Kidney (tissue), 22 donors: ENCODE measurements around the gene B4GALT7. TPM values are rescaled to one million over a fixed set of nuclear protein-coding genes. Genes with fewer than 3 reads are reported as not detected.

Source experiments
- DNase-seq, 5 donors: peaks; one replicate each; pipeline ENCODE4 v3.0.0-alpha.2; 2013 to 2020
- FAIRE-seq: peaks from 2 replicates; lab custom pipeline; 2012; peaks lifted over from hg19 to GRCh38; lab: Jason Lieb, UNC
- H3K27ac ChIP-seq, 2 donors: one replicate each; pipeline ENCODE4 v1.7.0; 2013; ENCODE audit warnings: low read depth in 2 of 2, low read length in 2 of 2, inconsistent platforms in 1 of 2
- H3K27me3 ChIP-seq: one replicate; pipeline ENCODE4 v1.7.1; 2013; ENCODE audit warnings: low read length, inconsistent platforms; ENCODE audit not compliant: control insufficient read depth, insufficient read depth
- H3K36me3 ChIP-seq, 3 donors: one replicate each; pipeline versions ENCODE4 v1.7.0 to v1.7.1; 2013; ENCODE audit warnings: low read length in 3 of 3, control low read depth in 1 of 3, inconsistent platforms in 1 of 3; ENCODE audit not compliant: insufficient read depth in 3 of 3, control insufficient read depth in 2 of 3
- H3K4me1 ChIP-seq, 3 donors: one replicate each; pipeline versions ENCODE4 v1.7.0 to v1.7.1; 2013; ENCODE audit warnings: low read length in 3 of 3, inconsistent platforms in 1 of 3, low read depth in 1 of 3; ENCODE audit not compliant: control insufficient read depth in 2 of 3, insufficient read depth in 2 of 3
- H3K4me3 ChIP-seq, 3 donors: one replicate each; pipeline versions ENCODE4 v1.7.0 to v1.8.1; 2013; ENCODE audit warnings: low read length in 3 of 3, control low read depth in 1 of 3, inconsistent platforms in 1 of 3
- H3K9ac ChIP-seq, 3 donors: one replicate each; pipeline versions ENCODE4 v1.7.0 to v1.7.1; 2013; ENCODE audit warnings: low read length in 3 of 3, control low read depth in 1 of 3, inconsistent platforms in 1 of 3
- H3K9me3 ChIP-seq, 3 donors: one replicate each; pipeline versions ENCODE4 v1.7.0 to v1.7.1; 2013; ENCODE audit warnings: low read length in 3 of 3, control low read depth in 1 of 3, inconsistent platforms in 1 of 3; ENCODE audit not compliant: control insufficient read depth in 2 of 3, insufficient read depth in 1 of 3
- CTCF ChIP-seq: IDR thresholded peaks from 3 replicates; pipeline ENCODE4 v1.5.1; 2012; ENCODE audit warnings: mild to moderate bottlenecking, moderate library complexity, borderline replicate concordance; ENCODE audit not compliant: insufficient read depth; ENCODE audit errors: extremely low read depth
- intact Hi-C: fragments of 100-400 bp; cut with DNase I; formaldehyde crosslinking; loops from one replicate; pipeline ENCODE4 v1.11.1; 2022
- long read RNA-seq, 10 donors: library from polyadenylated mRNA in 1 of 10; unstranded in 1 of 10; transcript quantifications; one replicate each; pipeline ENCODE4 v2.0.0 and lab custom pipeline, GENCODE V29; 2021 to 2026
- polyA plus RNA-seq: library from polyadenylated mRNA; stranded (reverse); fragments of 350-450 nt; fragmentation: Illumina TruSeq; extraction: RNeasy Lipid Tissue Mini Kit (QIAGEN cat#74804); gene quantifications from one replicate; pipeline ENCODE4 v1.2.3, GENCODE V29; 2014; ENCODE audit warnings: low read depth, low replicate concordance; ENCODE audit not compliant: insufficient read depth
- total RNA-seq: library from RNA; stranded (reverse); fragmentation: NEBNext Ultra II Directional; extraction: Animal tissue kit (Norgen Biotek cat#: 25700); gene quantifications from one replicate; pipeline ENCODE4 v1.2.1, GENCODE V29; 2021
- donor health status: control.
- donor health status: control.
- donor health status: control.
- donor health status: control.
- donor health status: control.
- donor health status: DM: yes; HTN: yes; CAD: no.
- donor health status: Normal renal cell carcinoma (clear cell type).

The B4GALT7 gene
- 30.7 TPM for total RNA-seq
- 42.6 TPM for polyA plus RNA-seq
- long read RNA-seq, donor 1, transcript B4GALT7-201 (6 exons, 1,747 nt), result major isoform, 12 of 23 reads
- long read RNA-seq, donor 1, partial matches to known transcripts, result 9 of 23 reads
- long read RNA-seq, donor 1, other reads (novel, unspliced or antisense), result 0 of 23 reads
- long read RNA-seq, donor 2, transcript B4GALT7-201 (6 exons, 1,747 nt), result major isoform, 16 of 16 reads
- long read RNA-seq, donor 2, partial matches to known transcripts, result 0 of 16 reads
- long read RNA-seq, donor 2, other reads (novel, unspliced or antisense), result 0 of 16 reads
- long read RNA-seq, donor 3, transcript B4GALT7-201 (6 exons, 1,747 nt), result major isoform, 10 of 14 reads
- long read RNA-seq, donor 3, partial matches to known transcripts, result 0 of 14 reads
- long read RNA-seq, donor 3, other reads (novel, unspliced or antisense), result 0 of 14 reads
- long read RNA-seq, donor 4, transcript B4GALT7-201 (6 exons, 1,747 nt), result major isoform, 9 of 9 reads
- long read RNA-seq, donor 4, partial matches to known transcripts, result 0 of 9 reads
- long read RNA-seq, donor 4, other reads (novel, unspliced or antisense), result 0 of 9 reads
- long read RNA-seq, donor 5, result 0 reads
- long read RNA-seq, donor 6, transcript B4GALT7-201 (6 exons, 1,747 nt), result major isoform, 5 of 6 reads
- long read RNA-seq, donor 6, partial matches to known transcripts, result 0 of 6 reads
- long read RNA-seq, donor 6, other reads (novel, unspliced or antisense), result 0 of 6 reads
- long read RNA-seq, donor 7, transcript B4GALT7-201 (6 exons, 1,747 nt), result major isoform, 31 of 44 reads
- long read RNA-seq, donor 7, partial matches to known transcripts, result 2 of 44 reads
- long read RNA-seq, donor 7, other reads (novel, unspliced or antisense), result 7 of 44 reads
- long read RNA-seq, donor 8, transcript B4GALT7-201 (6 exons, 1,747 nt), result major isoform, 9 of 11 reads
- long read RNA-seq, donor 8, partial matches to known transcripts, result 0 of 11 reads
- long read RNA-seq, donor 8, other reads (novel, unspliced or antisense), result 0 of 11 reads
- long read RNA-seq, donor 9, partial matches to known transcripts, result 0 of 3 reads
- long read RNA-seq, donor 9, other reads (novel, unspliced or antisense), result 0 of 3 reads
- long read RNA-seq, donor 10, transcript B4GALT7-201 (6 exons, 1,747 nt), result major isoform, 9 of 9 reads
- long read RNA-seq, donor 10, partial matches to known transcripts, result 0 of 9 reads
- long read RNA-seq, donor 10, other reads (novel, unspliced or antisense), result 0 of 9 reads

- Histone ChIP-seq H3K27ac (peak within 1 kb of the TSS; percentile 63 to 64), H3K4me1 (peaks cover 0 to 12% (median 9%) of the 10 kb centered on the region in 3 donors), H3K27me3 (no peaks in the 10 kb centered on the region), H3K36me3 (peaks cover 2 to 17% (median 15%) of the 10 kb centered on the region in 3 donors), H3K9me3 (no peaks in the 10 kb centered on the region), H3K9ac (peak within 1 kb of the TSS; percentile 83 to 88 (median 84)), H3K4me3 (peak within 1 kb of the TSS; percentile 76 to 93 (median 87))
- TF ChIP-seq CTCF, result peak; percentile 14
- peak; percentile 84 to 96 (median 89) for DNase-seq
- intact Hi-C loops, result no loop called here
- no peak for FAIRE-seq
Observed at GRCh38 chr5:177599731-177600507, at the start of gene B4GALT7. TSS of gene B4GALT7 (plus strand) at chr5:177600132. CDS start at chr5:177600211, 79 bp downstream.

GRCh38 chr5:177552839-177553455 lies 47.0 kb upstream of the B4GALT7 start:
- Histone ChIP-seq H3K27me3 (no peaks in the 10 kb centered on the region), H3K9me3 (no peaks in the 10 kb centered on the region), H3K4me1 (peaks cover 3 to 16% (median 15%) of the 10 kb centered on the region in 3 donors), H3K36me3 (peaks cover 0 to 8% (median 2%) of the 10 kb centered on the region in 3 donors), H3K4me3 (peak overlapping the region; percentile 3 to 73 (median 70)), H3K9ac (peak overlapping the region in 1 of 3 donors; percentile 61), H3K27ac (no peak overlapping the region)
- no peak for FAIRE-seq
- peak in 3 of 5 donors; percentile 15 to 47 (median 16) for DNase-seq
- intact Hi-C loops, result no loop called here
- TF ChIP-seq CTCF, result no peak
